ENCODE measurements around the gene TRIM25.

The TRIM25 gene

GRCh38 chr17:56935461-56935860 is 21.6 kb upstream of the TRIM25 start:
- Mint-ChIP-seq H3K27me3 (ENCODE audit: low read depth) (no peaks in the 10 kb centered on the region), H3K4me3 (no peak overlapping the region), H3K9me3 (peaks cover 10% of the 10 kb centered on the region), H3K4me1 (ENCODE audit: low read depth) (peaks cover 23% of the 10 kb centered on the region), H3K27ac (no peak overlapping the region), H3K36me3 (ENCODE audit: low read depth) (peaks cover 38% of the 10 kb centered on the region)

DNA sequence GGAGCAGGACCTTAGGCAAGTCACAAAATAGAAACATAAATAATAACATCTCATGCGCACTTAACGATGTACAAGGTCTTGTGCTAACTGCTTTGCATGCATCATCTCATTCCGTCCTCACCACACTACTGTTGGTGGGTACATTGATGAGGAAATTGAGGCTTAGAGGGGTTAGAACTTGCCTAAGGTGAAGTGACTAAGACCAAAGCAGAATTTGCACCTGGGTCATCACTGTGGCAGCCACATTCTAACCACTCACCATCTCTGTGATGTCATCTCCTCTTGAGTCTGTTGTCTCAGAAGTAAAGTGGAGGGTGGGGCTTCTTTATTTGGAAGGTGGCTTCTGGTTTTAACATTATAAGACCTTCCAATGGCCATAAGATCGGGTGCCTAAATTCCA is 20.4 kb upstream of the TRIM25 start:
- Mint-ChIP-seq H3K4me3 (no peak overlapping the region), H3K4me1 (ENCODE audit: low read depth) (peaks cover 21% of the 10 kb centered on the region), H3K36me3 (ENCODE audit: low read depth) (peaks cover 33% of the 10 kb centered on the region), H3K27ac (peak overlapping the region; percentile 34), H3K9me3 (peaks cover 20% of the 10 kb centered on the region), H3K27me3 (ENCODE audit: low read depth) (no peaks in the 10 kb centered on the region)

- Mint-ChIP-seq H3K27ac (no peak overlapping the region), H3K36me3 (ENCODE audit: low read depth) (peaks cover 32% of the 10 kb centered on the region), H3K27me3 (ENCODE audit: low read depth) (no peaks in the 10 kb centered on the region), H3K4me1 (ENCODE audit: low read depth) (peaks cover 21% of the 10 kb centered on the region), H3K9me3 (peaks cover 21% of the 10 kb centered on the region), H3K4me3 (no peak overlapping the region)
Measured at GRCh38 chr17:56933868-56934267, 20.0 kb upstream of the TRIM25 start.

DNA sequence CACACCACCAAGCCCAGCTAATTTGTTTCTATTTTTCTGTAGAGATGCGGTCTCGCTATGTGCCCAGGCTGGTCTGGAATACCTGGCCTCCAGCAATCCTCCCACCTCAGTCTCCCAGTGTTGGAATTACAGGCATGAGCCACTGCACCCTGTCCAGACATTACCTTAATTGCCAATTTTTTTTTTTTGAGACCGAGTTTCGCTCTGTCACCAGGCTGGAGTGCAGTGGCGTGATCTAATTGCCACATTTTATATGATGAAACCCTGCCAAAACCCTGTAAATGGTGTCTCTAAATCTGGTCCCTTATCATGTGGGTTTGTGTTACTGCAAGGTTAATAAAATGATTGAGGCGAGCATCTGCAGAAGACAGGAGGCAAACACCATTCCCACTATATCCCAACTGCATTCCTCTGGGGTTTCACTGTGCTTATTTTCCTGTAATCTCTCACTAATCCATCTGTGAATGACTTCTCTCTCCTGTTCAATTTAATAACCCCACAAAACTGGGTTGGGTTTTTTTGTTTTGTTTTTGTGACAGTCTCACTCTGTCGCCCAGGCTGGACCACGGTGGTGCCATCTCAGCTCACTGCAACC is 19.4 kb upstream of the TRIM25 start:
- Mint-ChIP-seq H3K4me3 (no peak overlapping the region), H3K36me3 (ENCODE audit: low read depth) (peaks cover 27% of the 10 kb centered on the region), H3K27me3 (ENCODE audit: low read depth) (no peaks in the 10 kb centered on the region), H3K9me3 (peaks cover 21% of the 10 kb centered on the region), H3K27ac (no peak overlapping the region), H3K4me1 (ENCODE audit: low read depth) (peaks cover 19% of the 10 kb centered on the region)

DNA sequence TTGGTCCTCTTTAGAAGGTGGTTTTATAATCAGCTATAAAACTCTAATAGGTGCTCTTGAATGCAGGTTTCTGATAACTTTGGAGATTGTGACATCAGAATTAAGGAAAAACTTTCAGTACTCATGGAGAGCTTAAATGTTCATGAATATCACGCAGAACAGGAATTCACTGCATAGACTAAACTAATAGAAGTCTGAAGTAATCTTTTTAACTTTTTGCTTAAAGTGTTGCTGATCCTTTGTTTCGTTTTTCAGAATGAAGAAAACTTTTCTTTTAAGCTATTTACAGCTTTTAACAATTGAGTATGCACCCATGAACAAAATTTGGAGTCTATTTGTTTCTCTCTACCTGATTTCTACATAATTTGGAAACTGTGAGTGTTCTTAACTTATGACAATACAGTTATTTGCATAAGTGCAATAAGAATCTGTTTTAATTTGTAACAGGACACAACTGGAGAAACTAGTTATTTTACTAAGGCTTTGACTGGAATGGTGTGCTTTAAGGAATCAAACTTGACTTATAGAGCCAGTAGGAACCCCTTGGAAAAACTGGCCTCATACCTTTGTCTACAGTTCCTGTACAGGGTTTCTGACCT is 17.0 kb upstream of the TRIM25 start:
- Mint-ChIP-seq H3K4me1 (ENCODE audit: low read depth) (peaks cover 6% of the 10 kb centered on the region), H3K9me3 (peaks cover 21% of the 10 kb centered on the region), H3K36me3 (ENCODE audit: low read depth) (peaks cover 15% of the 10 kb centered on the region), H3K27me3 (ENCODE audit: low read depth) (no peaks in the 10 kb centered on the region), H3K27ac (no peak overlapping the region), H3K4me3 (no peak overlapping the region)

DNA sequence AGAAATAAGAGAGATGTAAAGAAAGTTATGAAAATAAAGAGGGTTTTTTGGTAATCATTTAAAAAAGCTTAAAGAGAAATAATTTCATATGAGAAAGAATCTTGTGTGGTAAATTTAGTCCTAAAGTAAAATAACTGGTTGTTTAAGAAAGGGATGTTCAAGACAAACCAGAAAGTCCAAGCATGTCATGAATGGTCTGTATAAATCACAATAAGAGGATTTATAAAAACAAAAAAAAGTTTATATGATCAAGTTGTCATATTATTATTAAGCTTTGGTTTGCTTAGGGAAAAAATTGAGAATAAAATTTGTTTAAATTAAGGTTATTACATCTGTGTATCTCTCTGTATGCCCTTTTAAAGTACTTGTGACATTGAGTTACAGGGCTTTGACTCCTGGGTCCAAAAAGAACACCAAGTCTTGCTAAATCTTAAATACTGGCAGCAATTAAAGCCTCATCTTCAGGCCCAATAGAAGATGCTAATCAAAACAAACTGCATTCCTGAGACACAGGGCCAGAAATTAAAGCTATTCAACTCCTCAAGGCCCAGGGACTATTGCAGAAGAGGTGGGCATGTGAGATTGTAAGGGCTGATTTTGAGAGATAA is 15.6 kb upstream of the TRIM25 start:
- peaks cover 14% of the 10 kb centered on the region for H3K36me3 Mint-ChIP-seq (ENCODE audit: low read depth)
- H3K27me3 Mint-ChIP-seq (ENCODE audit: low read depth): no peaks in the 10 kb centered on the region
- peaks cover 5% of the 10 kb centered on the region for H3K4me1 Mint-ChIP-seq (ENCODE audit: low read depth)
- H3K4me3 Mint-ChIP-seq: no peak overlapping the region
- H3K27ac Mint-ChIP-seq: no peak overlapping the region
- H3K9me3 Mint-ChIP-seq: peaks cover 21% of the 10 kb centered on the region

DNA sequence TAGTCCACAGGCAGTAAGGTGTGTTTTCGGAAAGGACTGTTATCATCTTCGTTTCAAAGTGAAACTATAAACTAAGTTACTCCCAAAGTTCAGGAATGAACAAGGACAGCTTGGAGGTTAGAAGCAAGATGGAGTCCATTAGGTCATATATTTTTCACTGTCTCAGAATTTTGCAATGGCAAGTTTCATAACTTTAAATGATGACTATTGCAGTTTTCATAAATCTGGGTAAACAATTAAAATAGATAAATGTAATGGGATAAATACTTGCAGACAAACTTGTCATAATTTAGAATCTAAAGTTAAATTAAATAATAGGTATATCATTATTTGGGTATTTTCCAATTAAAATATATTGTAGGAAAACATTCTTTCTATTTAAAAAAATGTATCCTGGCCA is 14.7 kb upstream of the TRIM25 start:
- Mint-ChIP-seq H3K4me1 (ENCODE audit: low read depth) (no peaks in the 10 kb centered on the region), H3K9me3 (peaks cover 21% of the 10 kb centered on the region)

DNA sequence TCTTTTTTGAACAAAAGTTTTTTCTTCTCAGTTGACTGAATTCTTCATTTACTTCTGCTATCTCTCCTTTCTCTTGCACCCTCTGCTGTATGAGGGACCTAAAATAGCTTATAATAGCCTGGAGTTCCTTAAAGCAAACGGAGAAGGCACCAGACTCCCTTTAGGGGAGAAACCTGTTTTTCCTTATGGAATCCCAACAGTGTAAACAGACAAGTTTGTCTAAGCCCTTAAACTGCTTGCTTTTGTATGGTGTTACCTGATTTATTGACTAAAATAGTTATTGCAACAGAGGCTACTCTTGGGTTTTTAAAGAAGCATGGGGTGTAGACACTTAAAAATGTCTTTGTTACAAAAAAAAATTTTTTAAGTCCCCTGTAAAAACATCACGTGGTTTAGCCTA is 12.9 kb upstream of the TRIM25 start:
- Mint-ChIP-seq H3K4me3 (no peak overlapping the region), H3K4me1 (ENCODE audit: low read depth) (no peaks in the 10 kb centered on the region), H3K27ac (no peak overlapping the region), H3K27me3 (ENCODE audit: low read depth) (no peaks in the 10 kb centered on the region), H3K36me3 (ENCODE audit: low read depth) (peaks cover 2% of the 10 kb centered on the region), H3K9me3 (peaks cover 21% of the 10 kb centered on the region)

More for the DNA sequence above, 14.7 kb upstream of the TRIM25 start:
- Mint-ChIP-seq H3K4me3 (no peak overlapping the region), H3K27me3 (ENCODE audit: low read depth) (no peaks in the 10 kb centered on the region), H3K27ac (no peak overlapping the region), H3K36me3 (ENCODE audit: low read depth) (peaks cover 6% of the 10 kb centered on the region)

DNA sequence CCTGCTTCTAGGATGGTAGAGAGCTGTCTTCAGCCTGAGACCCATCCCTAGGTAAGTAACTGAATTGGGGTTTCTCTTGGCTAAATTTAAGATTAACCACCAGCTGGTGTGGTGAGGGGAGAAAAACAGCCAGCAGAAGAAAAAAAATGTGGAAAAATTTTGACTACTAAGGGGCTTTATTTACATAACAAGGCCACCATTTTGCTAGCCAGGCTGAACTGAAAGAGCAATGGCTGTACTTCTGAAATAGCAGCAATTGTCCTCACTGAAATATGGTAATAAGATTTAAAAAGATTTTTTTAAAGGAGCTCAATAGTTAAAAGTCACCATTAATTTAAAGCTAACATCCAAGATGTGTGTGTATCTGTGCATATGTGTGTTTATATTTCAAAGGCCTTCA is 12.4 kb upstream of the TRIM25 start:
- peaks cover 2% of the 10 kb centered on the region for H3K36me3 Mint-ChIP-seq (ENCODE audit: low read depth)
- H3K4me3 Mint-ChIP-seq: no peak overlapping the region
- H3K27ac Mint-ChIP-seq: no peak overlapping the region
- no peaks in the 10 kb centered on the region for H3K27me3 Mint-ChIP-seq (ENCODE audit: low read depth)
- peaks cover 19% of the 10 kb centered on the region for H3K9me3 Mint-ChIP-seq
- H3K4me1 Mint-ChIP-seq (ENCODE audit: low read depth): no peaks in the 10 kb centered on the region

DNA sequence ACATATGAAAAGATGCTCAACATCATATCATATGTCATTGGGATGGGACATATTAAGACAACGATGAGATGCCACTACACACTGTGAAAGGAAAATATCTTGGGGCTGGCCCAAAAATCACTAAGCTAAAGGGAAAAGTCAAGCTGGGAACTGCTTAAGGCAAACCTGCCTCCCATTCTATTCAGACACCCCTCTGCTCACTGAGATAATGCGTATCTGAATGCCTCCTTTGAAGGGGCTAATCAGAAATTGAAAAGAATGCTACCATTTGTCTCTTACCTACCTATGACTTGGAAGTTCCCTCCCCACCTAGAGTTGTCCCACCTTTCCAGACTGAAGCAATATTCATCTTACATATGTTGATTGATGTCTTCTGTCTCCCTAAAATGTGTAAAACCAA is 11.2 kb upstream of the TRIM25 start:
- no peaks in the 10 kb centered on the region for H3K27me3 Mint-ChIP-seq (ENCODE audit: low read depth)
- peaks cover 9% of the 10 kb centered on the region for H3K9me3 Mint-ChIP-seq
- H3K4me1 Mint-ChIP-seq (ENCODE audit: low read depth): no peaks in the 10 kb centered on the region
- no peak overlapping the region for H3K27ac Mint-ChIP-seq
- no peaks in the 10 kb centered on the region for H3K36me3 Mint-ChIP-seq (ENCODE audit: low read depth)
- H3K4me3 Mint-ChIP-seq: no peak overlapping the region

DNA sequence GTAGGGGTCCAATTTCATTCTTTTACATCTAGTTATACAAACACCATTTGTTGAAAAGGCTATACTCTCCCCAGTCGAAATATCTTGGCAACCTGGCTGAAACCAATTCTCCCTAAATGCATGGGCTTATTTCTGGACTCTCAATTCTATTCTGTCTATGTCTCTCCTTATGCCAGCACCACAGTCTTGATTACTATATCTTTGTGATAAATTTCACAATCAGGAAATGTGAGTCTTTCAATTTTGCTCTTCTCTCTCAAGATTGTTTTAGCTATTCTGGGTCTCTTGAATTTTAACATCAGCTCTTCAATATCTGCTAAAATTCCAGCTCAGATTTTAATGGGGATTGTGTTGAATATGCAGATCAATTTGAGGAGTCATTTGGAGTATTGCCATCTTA is 5.9 kb upstream of the TRIM25 start:
- H3K9me3 Mint-ChIP-seq: peaks cover 15% of the 10 kb centered on the region
- H3K27me3 Mint-ChIP-seq (ENCODE audit: low read depth): no peaks in the 10 kb centered on the region
- H3K4me3 Mint-ChIP-seq: no peak overlapping the region
- peaks cover 19% of the 10 kb centered on the region for H3K4me1 Mint-ChIP-seq (ENCODE audit: low read depth)
- peaks cover 5% of the 10 kb centered on the region for H3K36me3 Mint-ChIP-seq (ENCODE audit: low read depth)
- peak overlapping the region; percentile 7 for H3K27ac Mint-ChIP-seq

DNA sequence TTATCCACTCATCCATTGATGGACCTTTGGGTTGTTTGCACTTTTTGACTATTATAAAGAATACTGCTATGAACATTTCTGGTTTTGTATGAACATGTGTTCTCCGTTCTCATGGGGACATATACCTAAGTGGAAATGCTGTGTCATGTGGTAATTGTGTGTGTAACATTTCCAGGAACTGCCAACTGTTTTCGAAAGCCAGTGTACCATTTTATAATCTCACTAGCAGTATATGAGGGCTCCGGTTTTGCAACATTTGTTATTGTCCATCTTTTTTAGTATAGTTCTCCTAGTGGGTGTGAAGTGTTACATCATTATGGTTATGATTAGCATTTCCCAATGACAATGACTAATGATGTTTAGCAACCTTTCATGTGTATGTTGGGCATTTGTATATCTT is 5.1 kb upstream of the TRIM25 start:
- Mint-ChIP-seq H3K27me3 (ENCODE audit: low read depth) (no peaks in the 10 kb centered on the region), H3K4me1 (ENCODE audit: low read depth) (peaks cover 22% of the 10 kb centered on the region), H3K9me3 (peaks cover 15% of the 10 kb centered on the region), H3K27ac (no peak overlapping the region), H3K4me3 (no peak overlapping the region), H3K36me3 (ENCODE audit: low read depth) (peaks cover 8% of the 10 kb centered on the region)

GRCh38 chr17:56917559-56918296 is 3.9 kb upstream of the TRIM25 start:
- Mint-ChIP-seq H3K27me3 (ENCODE audit: low read depth) (no peaks in the 10 kb centered on the region), H3K4me1 (ENCODE audit: low read depth) (peaks cover 22% of the 10 kb centered on the region), H3K36me3 (ENCODE audit: low read depth) (peaks cover 10% of the 10 kb centered on the region), H3K4me3 (no peak overlapping the region), H3K9me3 (peaks cover 15% of the 10 kb centered on the region), H3K27ac (no peak overlapping the region)

GRCh38 chr17:56914581-56915273 is 878 bp upstream of the TRIM25 start:
- Mint-ChIP-seq H3K36me3 (ENCODE audit: low read depth) (peaks cover 30% of the 10 kb centered on the region), H3K9me3 (peaks cover 12% of the 10 kb centered on the region), H3K4me3 (peak overlapping the region; percentile 93), H3K27me3 (ENCODE audit: low read depth) (no peaks in the 10 kb centered on the region), H3K27ac (peak overlapping the region; percentile 90), H3K4me1 (ENCODE audit: low read depth) (peaks cover 43% of the 10 kb centered on the region)

Data from T-helper 1 cell treated with Interleukin-12 subunit alpha and Interleukin-12 subunit beta and Interleukin-4 antibody, amounts not matched to agents 30 μg/mL and 1 μg/mL, for 36 hours (primary cell).